H1 (cell line): ENCODE results near the gene NCLN. TPM values are rescaled to one million over a fixed set of nuclear protein-coding genes. Genes with fewer than 3 reads are reported as not detected.

Experiments
- CTCF ChIA-PET: fragments of 300-600 bp; sonication (Branson Sonifier 250); formaldehyde crosslinking; loops from one replicate; lab custom pipeline; 2021; ENCODE audit not compliant: partially characterized antibody; lab: Charles Lee
- POLR2A ChIA-PET: fragments of 300-600 bp; sonication (Branson Sonifier 250); formaldehyde crosslinking; loops from one replicate; lab custom pipeline; 2021; ENCODE audit warnings: inconsistent platforms; ENCODE audit not compliant: partially characterized antibody; lab: Charles Lee
- DNase-seq, 2 experiments: peaks; one replicate each; pipeline versions ENCODE4 v3.0.0 to v3.0.0-alpha.2; 2010 to 2022; ENCODE audit warnings: low spot score in 2 of 2, low read depth in 1 of 2, mixed read lengths in 1 of 2
- FAIRE-seq: peaks from 2 replicates; lab custom pipeline; 2011; peaks lifted over from hg19 to GRCh38; lab: Jason Lieb, UNC
- H2AFZ ChIP-seq: 2 replicates; pipeline ENCODE4 v1.8.1; 2012; ENCODE audit warnings: low read length, inconsistent platforms
- H2AK5ac ChIP-seq: 2 replicates; pipeline ENCODE4 v1.6.1; 2013; ENCODE audit warnings: low read depth, low read length
- H2BK120ac ChIP-seq: replicated peaks from 2 replicates; pipeline ENCODE3; 2013; ENCODE audit warnings: low read depth, low read length, inconsistent platforms
- H2BK12ac ChIP-seq: 2 replicates; pipeline ENCODE4 v1.6.1; 2013; ENCODE audit warnings: low read depth, low read length
- H2BK15ac ChIP-seq: 2 replicates; pipeline ENCODE4 v1.6.1; 2013; ENCODE audit warnings: low read length
- H2BK20ac ChIP-seq: 2 replicates; pipeline ENCODE4 v1.6.1; 2013; ENCODE audit warnings: low read length
- H2BK5ac ChIP-seq: 2 replicates; pipeline ENCODE4 v1.6.1; 2013; ENCODE audit warnings: low read depth, low read length
- H3K14ac ChIP-seq: 2 replicates; pipeline ENCODE4 v1.6.1; 2013; ENCODE audit warnings: inconsistent platforms; ENCODE audit not compliant: insufficient read length
- H3K18ac ChIP-seq: 2 replicates; pipeline ENCODE4 v1.6.1; 2013; ENCODE audit warnings: low read length; ENCODE audit errors: extremely low read depth
- H3K23ac ChIP-seq: 2 replicates; pipeline ENCODE4 v1.6.1; 2013; ENCODE audit warnings: inconsistent platforms; ENCODE audit not compliant: insufficient read length
- H3K23me2 ChIP-seq: 2 replicates; pipeline ENCODE4 v1.6.1; 2013; ENCODE audit warnings: low read depth, low read length
- H3K27ac ChIP-seq: 2 replicates; pipeline ENCODE4 v1.6.1; 2011; ENCODE audit warnings: low read depth, low read length, inconsistent platforms
- H3K27me3 ChIP-seq, 4 experiments: replicated peaks in 1 of 4; 1 replicate in 1 of 4; 2 replicates in 3 of 4; pipeline versions ENCODE4 v1.6.1 to v1.8.1; 2011 to 2013; ENCODE audit warnings: low read length in 3 of 4, mild to moderate bottlenecking in 3 of 4, inconsistent platforms in 2 of 4, mixed read lengths in 2 of 4, moderate library complexity in 1 of 4; ENCODE audit not compliant: control insufficient read depth in 3 of 4, insufficient read depth in 3 of 4; ENCODE audit errors: extremely low read depth in 1 of 4
- H3K36me3 ChIP-seq, 4 experiments: 2 replicates each; pipeline versions ENCODE4 v1.6.1 to v1.8.1; 2011 to 2013; ENCODE audit warnings: mild to moderate bottlenecking in 4 of 4, low read length in 3 of 4, moderate library complexity in 2 of 4, control low read depth in 1 of 4, inconsistent platforms in 1 of 4; ENCODE audit not compliant: insufficient read depth in 4 of 4, control insufficient read depth in 2 of 4
- H3K4ac ChIP-seq: replicated peaks from 2 replicates; pipeline ENCODE3; 2013; ENCODE audit warnings: low read length, low read depth, mixed read lengths, inconsistent platforms; ENCODE audit not compliant: insufficient read length
- H3K4me1 ChIP-seq, 4 experiments: replicated peaks in 1 of 4; 1 replicate in 1 of 4; 2 replicates in 3 of 4; pipeline versions ENCODE4 v1.6.1 to v1.8.1; 2011 to 2013; ENCODE audit warnings: low read length in 3 of 4, inconsistent platforms in 2 of 4, mixed read lengths in 1 of 4; ENCODE audit not compliant: insufficient read depth in 4 of 4, control insufficient read depth in 3 of 4
- H3K4me2 ChIP-seq, 2 experiments: 2 replicates each; pipeline versions ENCODE4 v1.6.1 to v1.8.1; 2011 to 2013; ENCODE audit warnings: low read depth in 2 of 2, low read length in 2 of 2, control low read depth in 1 of 2, inconsistent platforms in 1 of 2, mild to moderate bottlenecking in 1 of 2; ENCODE audit not compliant: insufficient read depth in 1 of 2
- H3K4me3 ChIP-seq, 4 experiments: fragments of 200-600, 300-600 bp in 1 of 4; sonication (generic), shearing (Covaris generic), sonication (Bioruptor Twin) in 1 of 4; 2 replicates each; pipeline versions ENCODE4 v1.5.1 to v1.8.1; 2011 to 2016; ENCODE audit warnings: low read length in 4 of 4, low read depth in 3 of 4, control low read depth in 2 of 4, inconsistent platforms in 2 of 4, mild to moderate bottlenecking in 2 of 4, mixed read lengths in 1 of 4, moderate library complexity in 1 of 4; ENCODE audit not compliant: insufficient read depth in 2 of 4; ENCODE audit errors: extremely low read depth in 1 of 4
- H3K56ac ChIP-seq: replicated peaks from 2 replicates; pipeline ENCODE3; 2013; ENCODE audit warnings: low read depth, mild to moderate bottlenecking, mixed read lengths, low read length, inconsistent platforms; ENCODE audit not compliant: insufficient read length
- H3K79me1 ChIP-seq: 2 replicates; pipeline ENCODE4 v1.6.1; 2013; ENCODE audit warnings: low read depth, low read length, control low read depth
- H3K79me2 ChIP-seq, 2 experiments: 2 replicates each; pipeline versions ENCODE4 v1.6.1 to v1.8.1; 2012 to 2013; ENCODE audit warnings: low read length in 2 of 2, mild to moderate bottlenecking in 2 of 2, inconsistent platforms in 1 of 2; ENCODE audit not compliant: insufficient read depth in 2 of 2, control insufficient read depth in 1 of 2
- H3K9ac ChIP-seq, 4 experiments: replicated peaks in 1 of 4; 1 replicate in 1 of 4; 2 replicates in 3 of 4; pipeline versions ENCODE4 v1.6.1 to v1.8.1; 2011 to 2013; ENCODE audit warnings: low read depth in 3 of 4, low read length in 3 of 4, control low read depth in 2 of 4, mild to moderate bottlenecking in 2 of 4, moderate library complexity in 2 of 4, inconsistent platforms in 1 of 4; ENCODE audit errors: extremely low read depth in 1 of 4
- H3K9me3 ChIP-seq, 2 experiments: 2 replicates each; pipeline versions ENCODE4 v1.6.1 to v1.8.1; 2012 to 2013; ENCODE audit warnings: mild to moderate bottlenecking in 2 of 2, moderate library complexity in 2 of 2, control low read depth in 1 of 2, inconsistent platforms in 1 of 2, low read depth in 1 of 2, low read length in 1 of 2, mixed read lengths in 1 of 2; ENCODE audit not compliant: insufficient read depth in 2 of 2
- H4K20me1 ChIP-seq, 2 experiments: replicated peaks in 1 of 2; 2 replicates each; pipeline versions ENCODE3 to v1.8.1; 2011 to 2013; ENCODE audit warnings: inconsistent platforms in 2 of 2, low read length in 2 of 2, mild to moderate bottlenecking in 1 of 2; ENCODE audit not compliant: insufficient read depth in 2 of 2, control insufficient read depth in 1 of 2
- H4K5ac ChIP-seq: 2 replicates; pipeline ENCODE4 v1.6.1; 2013; ENCODE audit warnings: low read length, low read depth, mixed read lengths, inconsistent platforms; ENCODE audit not compliant: insufficient read length
- H4K8ac ChIP-seq: 2 replicates; pipeline ENCODE4 v1.8.0; 2013; ENCODE audit warnings: mild to moderate bottlenecking, moderate library complexity, low read length, inconsistent platforms; ENCODE audit not compliant: insufficient read depth; ENCODE audit errors: extremely low read depth
- H4K91ac ChIP-seq: replicated peaks from 2 replicates; pipeline ENCODE3; 2013; ENCODE audit warnings: low read length, mixed read lengths, inconsistent platforms; ENCODE audit not compliant: insufficient read length
- BCL11A ChIP-seq, 2 experiments: IDR thresholded peaks; one replicate each; pipeline ENCODE4 v1.6.1; 2011; ENCODE audit warnings: low read depth in 2 of 2, low read length in 2 of 2, mild to moderate bottlenecking in 2 of 2
- CHD2 ChIP-seq: IDR thresholded peaks from 2 replicates; pipeline ENCODE4 v1.6.1; 2012; ENCODE audit warnings: low read length, improper control_type of control experiment
- EGR1 ChIP-seq: IDR thresholded peaks from 2 replicates; pipeline ENCODE4 v1.6.1; 2011; ENCODE audit warnings: low read depth, low read length, borderline replicate concordance
- HDAC2 ChIP-seq, 2 experiments: fragments of 300-600 bp in 1 of 2; sonication (generic) in 1 of 2; IDR thresholded peaks; 2 replicates each; pipeline ENCODE4 v1.6.1; 2011 to 2012; ENCODE audit warnings: low read depth in 2 of 2, low read length in 2 of 2, mild to moderate bottlenecking in 2 of 2, moderate library complexity in 2 of 2, borderline replicate concordance in 1 of 2, inconsistent platforms in 1 of 2
- POLR2A ChIP-seq, 2 experiments: IDR thresholded peaks; 1 replicate in 1 of 2; 2 replicates in 1 of 2; pipeline ENCODE4 v1.6.1; 2011; ENCODE audit warnings: low read depth in 2 of 2, low read length in 2 of 2, mild to moderate bottlenecking in 2 of 2; ENCODE audit errors: control extremely low read depth in 1 of 2
- RBBP5 ChIP-seq: IDR thresholded peaks from 2 replicates; pipeline ENCODE4 v1.7.1; 2012; ENCODE audit warnings: low read depth, mild to moderate bottlenecking, inconsistent platforms, low read length, moderate library complexity, borderline replicate concordance
- SP4 ChIP-seq: IDR thresholded peaks from 2 replicates; pipeline ENCODE4 v1.6.1; 2012; ENCODE audit warnings: low read length, inconsistent platforms
- TBP ChIP-seq: IDR thresholded peaks from 2 replicates; pipeline ENCODE4 v1.6.1; 2011; ENCODE audit warnings: low read depth, low read length, improper control_type of control experiment
- YY1 ChIP-seq: IDR thresholded peaks from 2 replicates; pipeline ENCODE4 v1.6.1; 2011; ENCODE audit warnings: low read depth, mild to moderate bottlenecking, low read length
- WGBS, 2 experiments: shearing (Covaris generic) in 1 of 2; methylation state at CpG; one replicate each; pipeline versions ENCODE4 v1.1.6 to v1.1.7; 2013 to 2015; ENCODE audit warnings: low lambda C conversion rate in 2 of 2, mixed read lengths in 2 of 2, inconsistent platforms in 1 of 2, low coverage in 1 of 2, missing lambda C conversion rate in 1 of 2; ENCODE audit not compliant: insufficient replicate concordance in 2 of 2, insufficient coverage in 1 of 2, insufficient read length in 1 of 2; ENCODE audit errors: extremely low coverage in 1 of 2, missing lambda C conversion rate in 1 of 2; 5-methylcytosine and 5-hydroxymethylcytosine counted together
- polyA plus RNA-seq, 7 experiments: library from polyadenylated mRNA; depleted of rRNA in 3 of 7; stranded (reverse) in 5 of 7; unstranded in 2 of 7; fragments of >200 nt in 5 of 7; fragments of 200-250 nt in 2 of 7; gene quantifications; 1 replicate in 5 of 7; 2 replicates in 1 of 7; 4 replicates in 1 of 7; pipeline versions ENCODE4 v1.2.1 to v1.2.3, GENCODE V29; 2011 to 2013; ENCODE audit warnings: missing spikeins in 2 of 7, mixed read lengths in 2 of 7
- total RNA-seq: library from RNA; stranded (reverse); fragmentation: NEBNext Ultra II Directional; extraction: Animal tissue kit (Norgen Biotek cat#: 25700); gene quantifications from 2 replicates; pipeline ENCODE4 v1.2.1, GENCODE V29; 2021

Gene NCLN
- total and polyA plus RNA-seq, 2 of the 8 experiments (the other 6 are each of a cell fraction or from before 2014, with no cell fraction given) = 89.2 to 103 TPM

GRCh38 chr19:3196064-3196932, 10.6 kb downstream of the NCLN start:
- WGBS, 2 experiments = 91% methylated on average over 38 of the region's 42 CpGs; no CpG with 5 or more reads in 1 of the 2 experiments
- Histone ChIP-seq H3K9ac (no peak overlapping the region), H2BK120ac (no peak overlapping the region), H2BK15ac (no peak overlapping the region), H2BK20ac (no peak overlapping the region), H3K4ac (no peak overlapping the region), H2BK5ac (no peak overlapping the region), H4K91ac (no peak overlapping the region), H4K8ac (no peak overlapping the region), H2AFZ (no peak overlapping the region), H3K23ac (no peak overlapping the region), H3K4me3 (no peak overlapping the region), H3K27ac (no peak overlapping the region), H3K4me2 (no peak overlapping the region), H3K56ac (no peak overlapping the region), H4K20me1 (peaks cover 11 to 12% of the 10 kb centered on the region in 2 experiments), H4K5ac (no peak overlapping the region), H3K18ac (no peak overlapping the region), H3K14ac (no peak overlapping the region), H2AK5ac (no peak overlapping the region), H3K4me1 (no peaks in the 10 kb centered on the region), H3K36me3 (peaks cover 2 to 22% (median 7%) of the 10 kb centered on the region in 4 experiments; a peak in 3 of 8 replicates), H2BK12ac (no peak overlapping the region), H3K79me2 (peaks cover 0 to 12% of the 10 kb centered on the region in 2 experiments; a peak in 2 of 4 replicates), H3K27me3 (no peaks in the 10 kb centered on the region), H3K23me2 (no peaks in the 10 kb centered on the region), H3K9me3 (no peaks in the 10 kb centered on the region), H3K79me1 (peaks cover 8% of the 10 kb centered on the region; the same call in 1 of the 2 replicates)
- no peak for DNase-seq
- no peak for TF ChIP-seq YY1
- TF ChIP-seq RBBP5 = no peak
- no peak for TF ChIP-seq SP4
- no peak for TF ChIP-seq EGR1
- TF ChIP-seq HDAC2 (IDR thresholded peaks at IDR 0.05; ENCODE audit: borderline replicate concordance in 1 of 2, low read depth in 2 of 2, low read length in 2 of 2) = no peak
- no peak for TF ChIP-seq BCL11A (IDR thresholded peaks at IDR 0.05; ENCODE audit: low read depth in 2 of 2, low read length in 2 of 2)
- no peak for TF ChIP-seq TBP
- no peak for TF ChIP-seq CHD2
- TF ChIP-seq POLR2A (IDR thresholded peaks at IDR 0.05; ENCODE audit: control extremely low read depth in 1 of 2, low read depth in 2 of 2, low read length in 2 of 2) = no peak
- ChIA-PET CTCF (no interaction called here), POLR2A (interaction anchor here (1.6 kb wide), 1 partner anchor 9 kb away, joined by 3 read pairs; no protein-coding TSS in a partner anchor)
- no peak for FAIRE-seq
